ENCODE data around the gene CNTNAP5.

GRCh38 chr2:124536591-124536990, 511.5 kb downstream of the CNTNAP5 start:
- TF ChIP-seq, protein P1, sequence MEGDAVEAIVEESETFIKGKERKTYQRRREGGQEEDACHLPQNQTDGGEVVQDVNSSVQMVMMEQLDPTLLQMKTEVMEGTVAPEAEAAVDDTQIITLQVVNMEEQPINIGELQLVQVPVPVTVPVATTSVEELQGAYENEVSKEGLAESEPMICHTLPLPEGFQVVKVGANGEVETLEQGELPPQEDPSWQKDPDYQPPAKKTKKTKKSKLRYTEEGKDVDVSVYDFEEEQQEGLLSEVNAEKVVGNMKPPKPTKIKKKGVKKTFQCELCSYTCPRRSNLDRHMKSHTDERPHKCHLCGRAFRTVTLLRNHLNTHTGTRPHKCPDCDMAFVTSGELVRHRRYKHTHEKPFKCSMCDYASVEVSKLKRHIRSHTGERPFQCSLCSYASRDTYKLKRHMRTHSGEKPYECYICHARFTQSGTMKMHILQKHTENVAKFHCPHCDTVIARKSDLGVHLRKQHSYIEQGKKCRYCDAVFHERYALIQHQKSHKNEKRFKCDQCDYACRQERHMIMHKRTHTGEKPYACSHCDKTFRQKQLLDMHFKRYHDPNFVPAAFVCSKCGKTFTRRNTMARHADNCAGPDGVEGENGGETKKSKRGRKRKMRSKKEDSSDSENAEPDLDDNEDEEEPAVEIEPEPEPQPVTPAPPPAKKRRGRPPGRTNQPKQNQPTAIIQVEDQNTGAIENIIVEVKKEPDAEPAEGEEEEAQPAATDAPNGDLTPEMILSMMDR (IDR thresholded peaks at IDR 0.05; ENCODE audit: poor library complexity), result no peak
- TF ChIP-seq EZH2 (IDR thresholded peaks at IDR 0.05; ENCODE audit: borderline replicate concordance) (no peak), EZH2phosphoT487 (IDR thresholded peaks at IDR 0.05; ENCODE audit: low read depth, severe bottlenecking, unreplicated experiment) (no peak)
